ENCODE results near the gene GCNT1.
"Not testable (repeated sequence)": the region's sequence is repeated elsewhere in the genome, so short reads cannot be mapped to it uniquely, and the experiment has no call there.

Gene GCNT1

GRCh38 chr9:76531231-76531780, 72.3 kb downstream of the GCNT1 start:
- DNase-seq (ENCODE audit: low read depth in 4 of 4, low spot score in 1 of 4): no peak

GRCh38 chr9:76532877-76533276, 73.9 kb downstream of the GCNT1 start:
- DNase-seq (ENCODE audit: low read depth in 4 of 4, low spot score in 1 of 4): not testable (repeated sequence)

GRCh38 chr9:76534026-76534425, 75.0 kb downstream of the GCNT1 start:
- no peak for DNase-seq (ENCODE audit: low read depth in 4 of 4, low spot score in 1 of 4)

GRCh38 chr9:76537150-76537646, 78.2 kb downstream of the GCNT1 start:
- no peak for DNase-seq (ENCODE audit: low read depth in 4 of 4, low spot score in 1 of 4)

GRCh38 chr9:76539180-76539579, 80.2 kb downstream of the GCNT1 start:
- DNase-seq (ENCODE audit: low read depth in 4 of 4, low spot score in 1 of 4): no peak

GRCh38 chr9:76542360-76542759, 83.4 kb downstream of the GCNT1 start:
- DNase-seq (ENCODE audit: low read depth in 4 of 4, low spot score in 1 of 4): no peak

GRCh38 chr9:76545191-76545590, 86.2 kb downstream of the GCNT1 start:
- no peak for DNase-seq (ENCODE audit: low read depth in 4 of 4, low spot score in 1 of 4)

GRCh38 chr9:76552181-76552580, 93.2 kb downstream of the GCNT1 start:
- no peak for DNase-seq (ENCODE audit: low read depth in 4 of 4, low spot score in 1 of 4)

- no peak for DNase-seq (ENCODE audit: low read depth in 4 of 4, low spot score in 1 of 4)
These were observed 93.9 kb downstream of the GCNT1 start for GRCh38 chr9:76552751-76553455.

GRCh38 chr9:76553680-76554079, 94.7 kb downstream of the GCNT1 start:
- DNase-seq (ENCODE audit: low read depth in 4 of 4, low spot score in 1 of 4): no peak

Measured in stimulated activated CD4-positive, alpha-beta T cell treated with anti-CD3 and anti-CD28 coated beads, Interleukin-1b, Interleukin-23, amount 100 ng/mL, for 24 hours (primary cell).